ENCODE data around the gene TMPRSS3.
A peak's percentile ranks its signal among the peaks of the same experiment; 100 is the strongest.

The TMPRSS3 gene

DNA sequence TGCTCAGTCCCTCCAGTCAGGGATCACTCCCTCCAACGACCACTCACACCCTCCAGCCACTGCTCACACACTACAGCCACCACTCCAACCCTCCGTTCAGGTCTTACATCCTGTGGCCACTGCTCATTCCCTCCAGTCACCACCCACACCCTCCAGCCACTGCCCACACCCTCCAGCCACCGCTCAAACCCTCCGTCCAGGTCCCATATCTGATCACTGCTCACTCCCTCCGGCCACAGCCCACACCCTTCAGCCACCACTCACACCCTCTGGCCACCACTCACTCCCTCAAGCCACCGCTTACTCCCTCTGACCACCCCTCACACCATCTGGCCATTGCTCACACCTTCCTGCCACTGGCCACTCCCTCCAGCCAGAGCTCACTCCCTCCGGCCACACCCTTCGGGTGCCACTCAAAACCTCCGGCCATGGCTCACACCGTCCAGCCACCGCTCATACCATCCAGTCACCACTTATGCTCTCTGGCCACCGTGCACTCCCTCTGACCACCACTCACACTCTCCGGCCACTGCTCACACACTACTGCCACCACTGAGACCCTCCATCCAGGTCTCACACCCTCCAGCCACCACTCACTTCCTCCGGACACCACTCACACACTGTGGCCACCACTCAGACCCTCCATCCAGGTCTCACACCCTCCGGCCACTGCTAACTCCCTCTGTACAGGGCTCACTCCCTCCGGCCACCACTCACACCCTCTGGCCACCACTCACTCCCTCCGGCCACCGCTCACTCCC, 24.8 kb downstream of the TMPRSS3 start:
- DNase-seq, result no peak

DNA sequence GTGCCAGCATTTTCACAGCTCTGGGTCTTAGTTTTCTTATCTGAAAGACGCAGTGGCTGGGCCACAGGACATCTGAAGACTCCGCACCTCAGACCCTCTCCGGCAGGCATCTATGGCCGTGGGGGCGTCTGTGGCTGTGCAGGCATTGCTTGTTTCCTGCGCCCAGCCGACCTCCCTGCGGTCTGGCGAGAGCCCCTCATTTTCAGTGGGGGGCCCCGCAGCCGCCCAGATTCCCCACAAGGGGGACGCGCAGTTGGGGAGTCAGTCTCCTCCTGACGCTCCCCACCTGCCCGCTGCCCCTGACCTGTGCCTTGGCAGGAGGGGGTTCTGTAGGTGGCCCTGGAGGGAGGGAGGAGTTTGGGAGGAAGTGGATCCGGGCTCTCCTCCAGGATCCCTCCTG, 26.0 kb downstream of the TMPRSS3 start:
- no peak for DNase-seq

DNA sequence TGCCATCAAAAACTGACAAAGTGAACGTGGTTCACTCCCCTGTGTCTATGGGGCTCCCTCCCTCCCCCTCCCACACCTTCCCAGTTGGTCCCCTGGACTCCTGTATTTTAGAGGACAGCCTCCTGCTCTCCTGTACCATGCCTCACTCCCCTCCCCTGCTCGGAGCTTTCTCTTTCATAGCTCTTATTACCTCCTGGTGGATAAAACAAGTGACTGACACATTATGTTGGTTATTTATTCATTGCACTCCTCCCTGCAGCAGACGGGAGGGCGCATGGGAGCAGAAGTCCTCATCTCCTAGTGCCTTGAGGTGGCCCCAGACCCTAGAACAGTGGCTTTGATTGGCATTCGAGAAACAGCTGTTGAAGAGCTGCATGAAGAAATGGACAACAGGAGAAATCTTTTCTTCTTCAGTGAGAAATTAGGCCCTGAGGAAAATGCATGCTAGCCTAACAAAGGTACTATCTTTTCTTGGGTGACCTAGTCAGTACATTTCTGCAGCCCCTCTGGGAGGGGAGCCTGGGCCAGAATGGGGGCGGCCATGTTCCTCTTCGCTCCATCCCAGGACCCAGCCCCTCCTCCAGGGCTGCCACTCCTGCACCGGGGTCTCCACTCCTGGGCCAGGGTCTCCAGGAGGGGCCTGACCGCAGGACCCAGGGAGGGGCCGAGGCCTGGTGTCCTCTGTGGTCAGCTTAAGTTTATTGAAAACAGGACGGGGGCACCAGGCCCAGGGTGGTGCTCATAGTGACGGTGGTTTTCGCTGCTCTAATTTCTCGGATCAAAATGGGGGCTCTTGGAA, 28.3 kb downstream of the TMPRSS3 start:
- no peak for DNase-seq

DNA sequence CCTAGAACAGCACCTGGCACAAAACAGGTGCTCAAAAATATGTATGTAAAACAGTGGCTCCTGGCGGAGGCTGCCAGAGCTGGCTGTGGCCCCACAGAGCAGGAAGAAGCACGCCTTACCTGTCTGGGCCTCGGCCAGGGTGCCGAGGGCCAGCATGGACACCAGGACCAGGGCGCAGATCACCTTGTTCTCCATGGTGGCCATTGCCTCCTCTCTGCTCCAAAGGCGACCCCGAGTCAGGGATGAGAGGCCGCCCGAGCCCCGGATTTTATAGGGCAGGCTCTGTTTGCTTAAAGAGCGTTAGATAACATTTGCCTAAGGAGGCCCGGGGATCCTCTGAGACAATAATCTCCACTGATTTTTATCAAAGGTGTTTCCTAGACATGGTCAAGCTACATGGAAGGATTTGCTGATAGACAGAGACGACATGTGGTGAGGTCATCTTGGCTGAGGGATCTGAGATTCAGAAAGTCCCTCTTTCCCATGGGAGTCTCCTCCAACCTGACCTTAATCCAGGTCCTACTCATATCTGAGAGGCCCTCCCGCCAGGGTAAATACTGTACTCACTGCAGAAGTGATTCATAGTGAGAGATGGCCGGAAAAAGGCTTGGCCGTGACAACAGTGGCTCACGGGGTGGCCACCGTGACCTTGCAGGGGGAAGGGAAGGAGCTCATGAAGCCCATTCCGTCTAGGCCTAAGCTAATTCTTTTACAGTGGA, 29.4 kb downstream of the TMPRSS3 start, which contains the start of gene TFF1:
Gene TFF1 (minus strand): TSS at position 244 of the 719 bp plus-strand sequence. CDS start 40 bp downstream, at position 204.
- DNase-seq, result no peak

GRCh38 chr21:42365770-42366169, 30.1 kb downstream of the TMPRSS3 start:
- no peak for DNase-seq

GRCh38 chr21:42364304-42364865, 31.5 kb downstream of the TMPRSS3 start:
- DNase-seq, result no peak

DNA sequence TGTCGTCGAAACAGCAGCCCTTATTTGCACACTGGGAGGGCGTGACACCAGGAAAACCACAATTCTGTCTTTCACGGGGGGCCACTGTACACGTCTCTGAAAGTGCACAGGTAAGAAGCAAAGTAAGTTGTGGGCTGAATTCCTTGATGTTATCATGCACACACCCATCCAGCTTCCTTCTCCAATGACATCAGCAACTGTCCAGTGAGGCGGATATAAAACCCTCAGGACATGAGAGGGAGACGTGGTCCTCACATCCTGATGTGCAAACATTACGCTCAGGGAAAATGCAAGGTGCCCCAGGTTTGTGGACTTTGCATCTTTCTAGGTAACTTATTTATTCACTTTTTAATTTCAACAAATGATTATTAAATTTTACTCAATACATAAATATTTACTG, 32.5 kb downstream of the TMPRSS3 start:
- DNase-seq, result no peak

GRCh38 chr21:42362700-42363099, 33.2 kb downstream of the TMPRSS3 start:
- DNase-seq, result no peak

GRCh38 chr21:42362198-42362597, 33.7 kb downstream of the TMPRSS3 start:
- no peak for DNase-seq

GRCh38 chr21:42361286-42361685, 34.6 kb downstream of the TMPRSS3 start:
- DNase-seq, result no peak

GRCh38 chr21:42360317-42360716, 35.5 kb downstream of the TMPRSS3 start:
- DNase-seq, result peak; percentile 28

DNA sequence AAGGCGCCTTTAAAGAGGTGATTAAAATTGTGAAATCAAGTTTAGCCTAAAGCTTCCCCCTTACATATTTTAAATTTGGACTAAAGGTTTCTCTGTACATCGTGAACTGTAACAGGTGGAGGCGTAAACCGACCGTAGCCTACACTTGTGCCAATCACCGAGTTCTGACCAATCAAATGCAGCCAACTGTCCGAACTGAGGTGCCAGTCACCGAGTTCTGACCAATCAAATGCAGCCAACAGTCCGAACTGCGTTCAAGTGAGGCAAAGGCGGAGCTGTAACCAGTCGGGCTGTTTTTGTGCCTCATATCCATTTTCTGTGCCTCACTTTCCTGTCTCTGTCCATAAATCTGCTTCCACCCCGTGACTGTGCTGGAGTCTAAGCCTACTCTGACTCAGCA, 36.9 kb downstream of the TMPRSS3 start:
- no peak for DNase-seq

GRCh38 chr21:42358261-42358660, 37.6 kb downstream of the TMPRSS3 start:
- no peak for DNase-seq

- no peak for DNase-seq
These were observed 38.5 kb downstream of the TMPRSS3 start for GRCh38 chr21:42357307-42357706.

- DNase-seq, result no peak
These were observed 39.2 kb downstream of the TMPRSS3 start for GRCh38 chr21:42356650-42357049.

DNA sequence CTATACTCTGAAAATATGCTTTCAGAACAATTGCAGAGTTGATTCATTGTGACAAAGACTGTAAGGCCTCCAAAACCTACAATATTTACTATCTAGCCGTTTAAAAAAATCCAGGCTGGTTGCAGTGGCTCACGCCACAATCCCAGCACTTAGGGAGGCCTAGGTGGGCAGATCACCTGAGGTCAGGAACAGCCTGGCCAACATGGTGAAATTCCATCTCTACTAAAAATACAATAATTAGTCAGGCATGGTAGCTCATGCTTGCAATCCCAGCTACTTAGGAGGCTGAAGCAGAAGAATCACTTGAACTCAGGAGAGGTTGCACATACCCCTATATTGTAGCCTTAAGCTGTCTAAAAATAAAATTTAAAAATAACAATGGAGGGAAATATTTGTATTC, 39.8 kb downstream of the TMPRSS3 start:
- no peak for DNase-seq

DNA sequence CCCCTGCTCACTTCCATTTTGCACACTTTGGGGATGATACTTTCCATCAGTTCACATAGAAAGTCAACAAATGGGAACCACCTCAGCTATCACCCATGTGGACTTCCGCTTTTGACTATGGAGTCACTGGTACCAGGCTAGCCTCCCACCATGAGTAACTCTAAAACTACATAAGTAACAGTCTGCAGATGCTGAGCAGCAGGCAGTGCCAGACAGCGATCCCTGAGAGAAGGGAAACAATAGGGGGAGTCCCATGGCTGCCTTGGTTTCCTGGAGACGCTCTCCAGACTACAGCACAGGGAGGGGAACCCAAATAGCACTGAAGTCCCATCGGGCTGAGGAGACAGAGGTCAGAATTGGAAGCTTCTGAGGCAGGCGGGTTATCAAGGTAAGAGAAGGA, 42.2 kb downstream of the TMPRSS3 start:
- DNase-seq, result no peak

- no peak for DNase-seq
These were observed 43.3 kb downstream of the TMPRSS3 start for GRCh38 chr21:42352441-42353095.

DNA sequence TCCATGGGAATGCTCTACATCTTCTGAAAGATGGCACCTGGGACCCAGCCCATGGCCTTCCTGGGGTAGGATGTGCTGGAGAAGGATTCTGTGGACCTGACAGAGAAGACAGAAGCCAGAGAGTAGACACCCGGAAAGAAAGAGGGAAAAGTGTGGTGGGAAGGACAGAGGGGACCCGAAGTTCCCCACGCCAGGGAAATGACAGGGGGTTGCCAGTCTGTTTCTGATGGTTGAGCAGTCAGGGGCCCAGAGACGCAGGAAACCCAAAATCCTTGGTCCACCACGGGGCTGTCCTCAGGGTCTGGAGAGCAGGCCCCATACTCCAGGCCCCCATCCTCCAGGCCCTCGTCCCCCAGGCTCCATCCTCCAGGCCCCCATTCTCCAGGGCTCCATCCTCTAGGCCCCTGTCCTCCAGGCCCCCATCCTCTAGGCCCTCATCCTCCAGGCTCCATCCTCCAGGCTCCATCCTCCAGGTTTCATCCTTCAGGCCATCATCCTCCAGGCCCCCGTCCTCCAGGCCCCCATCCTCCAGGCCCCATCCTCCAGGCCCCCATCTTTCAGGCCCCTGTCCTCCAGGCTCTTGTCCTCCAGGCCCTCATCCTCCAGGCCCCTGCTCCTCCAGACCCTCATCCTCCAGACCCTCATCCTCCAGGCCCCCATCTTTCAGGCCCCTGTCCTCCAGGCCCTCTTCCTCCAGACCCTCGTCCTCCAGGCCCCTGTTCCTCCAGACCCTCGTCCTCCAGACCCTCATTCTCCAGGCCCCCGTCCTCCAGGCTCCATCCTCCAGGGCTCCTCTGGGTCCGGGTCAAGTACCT, 44.0 kb downstream of the TMPRSS3 start:
- DNase-seq, result no peak

DNA sequence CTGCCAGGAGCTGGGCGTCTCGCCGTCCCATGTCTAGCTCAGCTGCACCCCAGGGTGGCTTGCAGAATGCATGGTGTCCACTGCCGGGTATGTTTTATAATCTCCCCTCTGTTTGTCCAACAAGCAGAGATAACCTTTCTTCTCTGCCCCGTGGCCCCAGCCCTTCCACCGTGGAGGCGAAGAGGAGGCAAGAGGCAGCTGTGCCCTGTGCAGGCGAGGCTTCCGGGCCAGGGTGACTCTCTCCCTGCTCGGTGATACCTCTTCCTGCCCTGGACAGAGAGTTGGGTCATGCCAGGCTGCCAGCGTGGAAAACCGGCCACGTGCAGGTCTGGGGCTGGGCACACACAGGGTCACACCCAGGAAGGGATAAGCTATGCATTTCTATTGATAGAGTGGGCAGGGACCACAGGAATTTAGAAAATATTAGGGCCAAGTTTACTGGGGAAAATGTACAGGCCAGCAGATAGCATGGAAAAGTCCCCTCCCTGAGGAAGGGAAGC, 44.9 kb downstream of the TMPRSS3 start, which contains the start of gene TFF2:
Gene TFF2 (minus strand): TSS at position 68 of the 500 bp plus-strand sequence. CDS start 37 bp downstream, at position 31.
- no peak for DNase-seq

GRCh38 chr21:42350318-42350910, 45.4 kb downstream of the TMPRSS3 start:
- no peak for DNase-seq

Measured in activated CD4-positive, alpha-beta T cell treated with anti-CD3 and anti-CD28 coated beads, Interleukin-2, Interleukin-6, amounts not matched to agents 100 ng/mL and 50 ng/mL, durations not matched to agents 16 hours and 8 hours (primary cell).